HG03066 (cell line): ENCODE data around the gene SCRT2.
"Not testable (repeated sequence)": the region's sequence is repeated elsewhere in the genome, so short reads cannot be mapped to it uniquely, and the experiment has no call there.

ENCODE experiments used
- ATAC-seq: cut with Tn5 transposase; IDR thresholded peaks from one replicate; pipeline ENCODE4 v1.9.1; 2021; ENCODE audit warnings: low read depth; ENCODE audit not compliant: unreplicated experiment

Gene SCRT2

GRCh38 chr20:675453-676314 is at the start of gene SCRT2:
SCRT2 (minus strand) TSS chr20:675802; CDS start chr20:675601, 201 bp downstream.
- no peak for ATAC-seq

GRCh38 chr20:724797-725196 is 49.2 kb upstream of the SCRT2 start:
- ATAC-seq, result not testable (repeated sequence)

- no peak for ATAC-seq
These were observed 48.2 kb upstream of the SCRT2 start for GRCh38 chr20:723756-724155.

DNA sequence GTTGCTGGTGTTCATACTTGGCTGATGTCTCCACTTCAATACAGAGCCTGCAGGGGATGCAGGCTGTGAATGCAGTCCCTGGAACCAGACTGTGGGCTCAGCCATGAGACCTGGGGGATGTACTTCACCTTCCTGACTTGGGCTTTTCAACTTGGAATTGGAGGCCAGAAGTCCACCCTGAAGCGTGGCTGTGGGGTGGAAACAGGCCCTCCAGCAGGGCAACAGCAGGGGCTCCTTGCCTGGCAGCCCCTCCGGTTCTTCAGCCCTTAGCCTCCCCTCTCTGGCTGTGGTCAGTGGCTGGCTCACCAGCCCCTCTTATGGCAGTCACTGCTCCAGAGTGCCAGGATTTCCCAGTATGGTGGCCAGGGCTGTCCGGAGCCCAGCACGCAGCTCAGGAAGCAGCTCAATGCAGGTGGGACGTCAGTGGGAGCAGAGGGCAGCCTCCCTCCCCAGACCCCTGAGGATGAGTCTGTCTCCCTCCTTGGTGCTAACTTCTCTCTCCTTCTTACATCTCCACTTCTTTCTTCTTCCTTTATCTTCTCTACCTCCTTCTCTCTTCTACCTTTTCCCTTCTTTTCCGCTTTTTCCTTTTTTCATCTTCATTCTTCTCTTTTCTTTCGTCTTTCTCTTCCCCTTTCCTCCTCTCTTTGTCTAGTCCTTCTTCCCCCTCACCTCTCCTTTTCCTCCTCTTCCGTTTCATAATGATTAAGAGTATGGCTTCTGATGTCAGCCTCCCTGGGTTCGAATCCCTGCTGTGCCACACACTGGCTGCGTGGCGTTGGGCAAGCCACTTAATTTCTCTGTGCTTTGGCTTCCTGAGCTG is 47.4 kb upstream of the SCRT2 start:
- ATAC-seq, result no peak

GRCh38 chr20:721876-722275 is 46.3 kb upstream of the SCRT2 start:
- ATAC-seq, result no peak

DNA sequence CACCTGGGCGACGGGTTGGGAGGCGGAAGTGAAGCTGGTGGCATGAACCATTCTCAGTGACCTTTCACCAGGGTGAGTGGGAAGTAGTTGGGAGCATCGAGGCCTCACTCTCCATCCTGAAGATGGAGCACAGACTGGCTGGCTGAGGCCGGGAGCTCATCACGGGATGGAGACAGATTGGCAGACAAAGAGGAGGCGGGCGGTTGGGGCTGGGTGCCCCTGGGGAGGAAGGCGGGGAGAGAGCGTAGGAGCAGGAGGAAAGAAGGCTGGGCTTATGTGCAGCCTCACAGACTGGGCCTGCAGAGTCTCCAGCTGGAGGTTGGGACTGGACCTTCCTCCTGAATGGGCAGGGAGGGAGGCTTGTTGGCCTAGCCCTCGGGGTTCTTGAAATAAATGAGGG is 44.2 kb upstream of the SCRT2 start:
- no peak for ATAC-seq

DNA sequence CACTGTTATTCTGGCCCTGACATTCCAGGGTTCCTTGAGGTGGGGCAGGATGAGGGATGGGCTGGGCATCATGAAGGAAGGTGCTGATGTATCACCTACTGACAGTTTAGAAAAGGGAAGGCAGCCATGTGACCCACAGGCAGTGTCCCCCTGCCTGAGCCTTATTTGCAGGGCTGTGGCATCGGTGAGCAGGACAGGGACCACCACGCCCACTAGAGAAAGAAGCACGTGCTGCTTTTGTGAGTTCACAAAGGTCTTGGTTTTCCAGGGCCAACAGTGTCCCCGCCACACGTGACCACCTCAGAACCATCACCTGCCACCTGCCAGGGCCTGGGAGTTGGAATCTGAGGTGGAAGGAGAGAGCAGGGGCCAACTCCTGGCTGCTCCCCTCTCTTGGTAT is 43.5 kb upstream of the SCRT2 start:
- ATAC-seq, result no peak

- no peak for ATAC-seq
These were observed 42.2 kb upstream of the SCRT2 start for GRCh38 chr20:717832-718231.

GRCh38 chr20:717271-717670 is 41.7 kb upstream of the SCRT2 start:
- no peak for ATAC-seq

- ATAC-seq, result no peak
These were observed 38.9 kb upstream of the SCRT2 start for GRCh38 chr20:714453-714852.

- no peak for ATAC-seq
These were observed 36.0 kb upstream of the SCRT2 start for GRCh38 chr20:711576-711975.

DNA sequence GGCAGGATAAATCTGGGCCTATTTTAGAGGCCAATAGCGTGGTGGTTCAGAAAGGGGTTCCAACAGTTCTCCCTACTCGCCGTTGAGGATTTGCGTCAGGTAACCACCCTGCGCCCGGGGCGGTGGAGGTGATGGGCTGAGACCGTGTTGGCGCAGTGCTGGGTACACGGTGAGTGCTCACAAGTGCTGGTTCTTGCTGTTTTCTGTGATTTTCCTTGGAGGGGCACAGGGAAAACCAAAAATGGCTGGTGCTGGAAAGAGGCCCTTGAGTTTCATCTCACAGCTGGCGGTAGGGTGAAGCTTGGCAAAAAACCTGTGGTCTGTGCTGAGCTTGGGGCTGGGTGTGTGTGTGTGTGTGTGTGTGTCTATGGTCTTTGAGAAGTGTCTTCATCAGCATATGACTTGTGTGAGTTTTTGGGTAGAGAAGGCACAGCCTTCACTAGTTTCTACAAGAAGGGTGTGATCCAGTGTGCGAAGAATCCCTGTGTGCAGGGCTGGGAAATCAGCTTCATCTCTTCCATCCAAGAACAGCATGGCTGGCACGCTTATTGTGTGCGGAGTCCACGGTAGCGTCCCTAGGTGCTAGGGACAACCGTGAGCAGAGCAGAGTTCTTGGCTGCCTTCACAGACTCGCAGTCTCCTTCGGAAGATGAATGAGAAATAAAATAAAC is 35.3 kb upstream of the SCRT2 start:
- no peak for ATAC-seq

DNA sequence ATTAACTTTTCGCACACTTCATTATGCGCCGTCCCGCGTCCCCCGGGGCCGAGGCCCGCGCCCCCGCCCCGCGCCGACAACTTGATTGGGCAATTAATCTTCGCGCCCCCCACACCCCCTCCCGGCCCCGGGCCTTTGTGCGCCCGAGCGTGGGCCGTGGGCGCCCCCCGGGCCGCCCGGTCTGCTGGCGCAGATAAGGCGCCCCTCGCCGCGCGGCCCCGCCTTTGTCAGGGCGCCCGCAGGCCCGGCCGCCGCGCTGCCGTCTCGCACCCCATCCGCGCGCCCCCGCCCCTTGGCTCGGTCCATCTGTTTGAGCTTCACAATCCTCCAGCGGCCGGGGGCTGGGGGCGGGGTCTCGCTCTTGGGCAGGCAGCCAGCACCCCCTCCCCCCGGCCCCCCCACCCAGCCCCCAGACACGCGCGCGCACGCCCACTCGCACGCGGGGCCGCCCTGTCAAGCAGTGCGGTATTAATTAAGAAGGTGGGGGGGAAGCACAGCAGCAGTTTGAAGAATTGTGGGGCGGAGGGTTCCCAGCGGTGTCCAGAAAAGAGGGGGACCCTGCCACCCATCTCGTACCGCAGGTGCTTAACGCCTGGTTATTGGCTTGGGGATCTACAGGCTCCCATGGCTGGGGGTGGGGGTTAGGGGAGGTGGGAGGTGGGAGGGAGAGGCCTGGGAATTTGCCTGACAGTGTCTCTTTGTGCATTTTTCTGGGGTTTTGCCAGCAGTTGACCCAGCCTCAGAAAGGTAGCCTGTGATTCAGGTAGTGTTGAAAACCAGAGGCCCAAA is 34.6 kb upstream of the SCRT2 start:
- ATAC-seq, result no peak

DNA sequence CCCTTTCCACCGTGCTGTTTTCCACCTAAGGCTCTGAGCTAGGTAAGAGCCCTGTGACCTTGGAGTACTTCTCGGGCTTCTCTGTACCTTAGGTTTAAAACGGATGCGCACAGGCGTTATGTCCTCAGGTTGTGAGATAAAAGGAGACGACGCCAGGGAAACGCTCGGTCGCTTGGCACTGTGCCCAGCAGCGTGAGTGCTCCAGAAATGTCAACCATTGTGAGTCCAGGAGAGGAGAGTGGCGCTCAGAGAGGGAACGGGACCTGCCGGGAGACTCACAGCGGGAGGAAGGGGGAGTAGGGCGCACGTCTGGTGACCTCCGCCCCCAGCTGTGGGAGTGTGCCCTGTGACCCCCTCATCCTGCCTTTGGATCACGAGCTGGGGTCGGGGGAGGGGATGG is 33.8 kb upstream of the SCRT2 start:
- no peak for ATAC-seq

- ATAC-seq, result no peak
These were observed 33.4 kb upstream of the SCRT2 start for GRCh38 chr20:708956-709355.

DNA sequence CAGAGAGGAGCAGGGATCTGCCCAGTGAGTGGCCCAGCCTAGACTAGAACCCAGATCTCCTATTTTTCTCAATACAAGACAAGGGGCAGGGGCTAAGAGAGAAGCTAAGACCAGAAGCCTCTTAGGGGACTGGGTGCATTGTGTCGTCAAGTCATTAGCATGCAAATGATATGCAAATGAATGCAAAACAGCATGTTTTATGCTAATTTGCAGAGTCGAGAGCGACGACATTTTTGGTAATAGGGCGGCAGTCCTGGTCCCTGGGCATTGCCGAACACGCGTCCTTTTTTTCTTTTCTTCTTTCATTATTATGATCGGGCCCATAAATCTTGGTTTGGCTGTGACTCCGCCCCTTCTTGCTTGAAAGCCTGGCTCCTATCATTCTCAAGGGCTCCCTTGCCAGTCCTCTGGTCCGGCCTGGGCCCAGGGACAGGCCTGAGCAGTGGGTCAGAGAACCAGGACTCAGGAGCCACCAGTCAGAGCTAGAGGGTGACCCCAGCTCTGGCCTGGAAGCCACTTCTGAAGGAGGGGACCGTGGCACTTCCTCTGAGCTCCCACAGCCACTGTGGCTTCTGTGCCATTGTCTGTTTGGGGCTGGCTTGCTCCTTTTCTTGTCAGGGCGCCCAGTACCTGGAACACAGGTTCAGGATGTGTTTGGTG is 32.0 kb upstream of the SCRT2 start:
- no peak for ATAC-seq

- no peak for ATAC-seq
These were observed 30.8 kb upstream of the SCRT2 start for GRCh38 chr20:706366-706885.

DNA sequence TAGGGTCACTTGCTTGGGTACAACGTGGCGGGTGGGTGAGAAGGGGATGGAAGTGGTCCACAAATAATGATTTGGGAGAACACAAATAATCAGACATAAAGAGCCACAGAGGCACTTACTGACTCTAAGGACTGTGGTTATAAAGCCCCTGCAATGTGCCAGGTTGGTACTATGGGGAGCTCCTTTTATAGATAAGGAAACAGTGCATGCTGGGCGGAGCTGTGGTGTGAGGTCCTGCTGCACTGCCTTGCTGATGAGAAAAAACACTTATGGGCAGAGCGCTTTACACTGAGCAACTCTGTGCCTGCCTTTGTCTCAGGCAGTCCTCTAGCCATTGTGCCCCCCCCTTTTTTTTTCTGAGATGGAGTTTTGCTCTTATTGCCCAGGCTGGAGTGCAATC is 29.1 kb upstream of the SCRT2 start:
- no peak for ATAC-seq

DNA sequence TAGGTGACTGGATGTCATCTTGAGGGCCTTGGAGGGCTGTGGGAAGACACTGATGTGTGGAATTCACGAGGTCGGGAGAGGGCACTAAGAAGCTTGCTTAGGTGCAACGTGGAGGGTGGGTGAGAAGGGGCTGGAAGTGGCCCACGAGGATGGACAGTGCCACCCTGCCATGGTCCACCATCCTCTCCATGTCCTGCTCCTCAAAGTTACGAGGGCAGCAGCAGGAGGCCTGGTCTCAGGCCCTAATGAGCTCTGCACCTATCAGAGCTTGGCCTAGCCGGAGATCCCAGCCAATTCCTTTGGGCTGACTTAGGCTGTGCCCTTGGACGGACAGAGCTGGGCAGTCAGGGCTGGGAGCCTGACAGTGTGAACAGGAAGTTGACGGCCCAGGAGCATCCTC is 27.8 kb upstream of the SCRT2 start:
- ATAC-seq, result no peak

DNA sequence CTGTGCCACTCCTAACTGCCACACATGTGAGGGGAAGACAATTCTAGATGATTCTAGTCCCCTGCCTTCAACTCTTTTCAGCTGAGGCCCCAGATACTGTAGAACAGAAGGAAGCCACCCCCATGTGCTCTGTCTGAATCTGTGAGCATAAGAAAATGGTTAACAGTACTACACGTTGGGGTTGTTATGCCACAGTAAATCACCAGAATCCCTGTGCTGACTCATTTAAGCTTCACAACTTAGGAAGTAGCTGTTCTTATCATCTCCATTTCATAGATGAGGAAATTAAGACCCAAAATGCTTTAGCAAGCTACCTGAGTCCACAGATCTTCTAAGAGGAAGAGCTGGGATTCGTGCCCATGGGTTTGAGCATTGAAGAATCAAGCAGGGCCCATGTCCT is 27.4 kb upstream of the SCRT2 start:
- ATAC-seq, result no peak
